K562 (cell line): ENCODE measurements around the gene IRF6. TPM values are rescaled to one million over a fixed set of nuclear protein-coding genes. Genes with fewer than 3 reads are reported as not detected.
A peak's percentile ranks its signal among the peaks of the same experiment; 100 is the strongest.

Source experiments
- ATAC-seq: fragments of 200-7000 bp; cut with Tn5 transposase; 3 replicates; pipeline ENCODE4 v1.9.1; 2020; ENCODE audit warnings: moderate library complexity
- BruUV-seq: library from RNA; stranded (reverse); fragments of 400-500 nt; replicated peaks from 2 replicates; lab custom pipeline; 2021; lab: Mats Ljungman, UMichigan
- CTCF ChIA-PET: fragments of 300-600 bp; formaldehyde crosslinking; extraction: SDS; loops from one replicate; lab custom pipeline; 2021; ENCODE audit warnings: low intra/inter-chr PET ratio; lab: Yijun Ruan, JAX
- POLR2A ChIA-PET: fragments of 300-600, 350-650 bp; sonication (Branson Sonifier 250); formaldehyde crosslinking; extraction: SDS; loops from one replicate; lab custom pipeline; 2021; ENCODE audit warnings: antibody characterized with exemption, inconsistent platforms; lab: Yijun Ruan, JAX
- DNase-seq, 4 experiments: peaks; one replicate each; pipeline versions ENCODE4 v3.0.0 to v3.0.0-alpha.2; 2011 to 2018; ENCODE audit warnings: low spot score in 3 of 4, mixed read lengths in 3 of 4; ENCODE audit errors: extremely low read depth in 1 of 4
- FAIRE-seq: peaks from 2 replicates; lab custom pipeline; 2011; peaks lifted over from hg19 to GRCh38; lab: Jason Lieb, UNC
- H2AFZ ChIP-seq: 2 replicates; pipeline ENCODE4 v1.6.0; 2011; ENCODE audit warnings: low read depth, low read length, control low read depth, inconsistent platforms
- H3K27ac ChIP-seq: fragments of 200-600 bp; 3 replicates; pipeline ENCODE4 v1.8.0; 2011; ENCODE audit warnings: low read depth, mild to moderate bottlenecking, control low read depth, inconsistent platforms, low read length, moderate library complexity, mixed read lengths; ENCODE audit errors: extremely low read depth
- H3K27me3 ChIP-seq, 2 experiments: fragments of 300-600 bp in 1 of 2; 2 replicates in 1 of 2; 3 replicates in 1 of 2; pipeline versions ENCODE4 v1.6.0 to v1.8.0; 2011; ENCODE audit warnings: inconsistent platforms in 2 of 2, low read length in 2 of 2, mild to moderate bottlenecking in 1 of 2, mixed read lengths in 1 of 2, moderate library complexity in 1 of 2; ENCODE audit not compliant: control insufficient read depth in 2 of 2, insufficient read depth in 2 of 2
- H3K36me3 ChIP-seq: fragments of 300-600 bp; 3 replicates; pipeline ENCODE4 v1.8.0; 2011; ENCODE audit warnings: mild to moderate bottlenecking, low read length, inconsistent platforms; ENCODE audit not compliant: control insufficient read depth, insufficient read depth
- H3K4me1 ChIP-seq, 2 experiments: fragments of 200-600 bp in 1 of 2; replicated peaks in 1 of 2; 2 replicates in 1 of 2; 3 replicates in 1 of 2; pipeline versions ENCODE4 v1.5.1 to v1.8.0; 2011; ENCODE audit warnings: inconsistent platforms in 2 of 2, low read length in 2 of 2, mild to moderate bottlenecking in 1 of 2, mixed read lengths in 1 of 2, moderate library complexity in 1 of 2; ENCODE audit not compliant: control insufficient read depth in 2 of 2, insufficient read depth in 2 of 2
- H3K4me2 ChIP-seq: 2 replicates; pipeline ENCODE4 v1.6.1; 2011; ENCODE audit warnings: low read length, control low read depth, inconsistent platforms, mixed read lengths; ENCODE audit not compliant: insufficient read depth
- H3K4me3 ChIP-seq: fragments of 200-600 bp; sonication (generic), shearing (Covaris generic); 2 replicates; pipeline ENCODE4 v1.5.1; 2016; ENCODE audit warnings: control low read depth, inconsistent platforms
- H3K79me2 ChIP-seq: fragments of 200-600 bp; 3 replicates; pipeline ENCODE4 v1.8.0; 2011; ENCODE audit warnings: low read length, inconsistent platforms; ENCODE audit not compliant: control insufficient read depth, insufficient read depth
- H3K9ac ChIP-seq, 2 experiments: 2 replicates each; pipeline versions ENCODE4 v1.6.0 to v1.6.1; 2011; ENCODE audit warnings: low read depth in 2 of 2, low read length in 2 of 2, control low read depth in 1 of 2, inconsistent platforms in 1 of 2, mild to moderate bottlenecking in 1 of 2, mixed read lengths in 1 of 2; ENCODE audit not compliant: insufficient read depth in 1 of 2
- H3K9me1 ChIP-seq: one replicate; pipeline ENCODE4 v1.6.0; 2011; ENCODE audit warnings: inconsistent platforms, mild to moderate bottlenecking, low read length, moderate library complexity; ENCODE audit not compliant: control insufficient read depth, insufficient read depth
- H3K9me3 ChIP-seq: replicated peaks from 2 replicates; pipeline ENCODE4 v1.5.1; 2011; ENCODE audit warnings: low read depth, low read length, inconsistent platforms; ENCODE audit not compliant: control insufficient read depth, insufficient read depth
- H4K20me1 ChIP-seq: replicated peaks from 2 replicates; pipeline ENCODE4 v1.6.1; 2011; ENCODE audit warnings: low read length, inconsistent platforms, mixed read lengths; ENCODE audit not compliant: control insufficient read depth, insufficient read depth
- ARID2 ChIP-seq: fragments of 450-650 bp; IDR thresholded peaks from 2 replicates; pipeline ENCODE4 v1.6.1; 2017; ENCODE audit warnings: antibody characterized with exemption, mild to moderate bottlenecking
- DACH1 ChIP-seq: fragments of 450-650 bp; IDR thresholded peaks from 2 replicates; pipeline ENCODE4 v1.6.1; 2018; ENCODE audit not compliant: partially characterized antibody
- HLTF ChIP-seq: fragments of 450-650 bp; IDR thresholded peaks from 2 replicates; pipeline ENCODE4 v1.6.1; 2016
- PHB2 ChIP-seq: fragments of 450-650 bp; IDR thresholded peaks from 2 replicates; pipeline ENCODE4 v1.6.1; 2017; ENCODE audit warnings: low read depth
- TFE3 ChIP-seq: fragments of 450-650 bp; formaldehyde crosslinking; IDR thresholded peaks from 2 replicates; pipeline ENCODE4 v1.4.0; 2020; ENCODE audit warnings: mild to moderate bottlenecking, mixed read lengths
- WGBS: fragments of 100-300 bp; shearing (Covaris generic); methylation state at CpG from one replicate; pipeline ENCODE4 v1.1.6; 2016; ENCODE audit warnings: low coverage, mixed read lengths; ENCODE audit not compliant: insufficient coverage; ENCODE audit errors: missing lambda C conversion rate; 5-methylcytosine and 5-hydroxymethylcytosine counted together
- in situ Hi-C: fragments of 300-500 bp; cut with MboI; formaldehyde crosslinking; loops from 4 replicates; pipeline ENCODE4 v1.15.0; 2018; ENCODE audit warnings: inconsistent platforms, mixed read lengths
- intact Hi-C: fragments of 100-400 bp; cut with micrococcal nuclease; formaldehyde crosslinking; loops from 2 replicates; pipeline ENCODE4 v1.14.2; 2022
- polyA plus RNA-seq, 8 experiments: library from polyadenylated mRNA; depleted of rRNA in 4 of 8; stranded (reverse) in 5 of 8; unstranded in 3 of 8; fragments of >200 nt; fragmentation: Nextera tagmentation in 2 of 8; fragmentation: Illumina TruSeq in 1 of 8; extraction: Ambion mirVana in 2 of 8; extraction: Trizol in 1 of 8; gene quantifications; 2 replicates each; pipeline versions ENCODE4 v1.2.1 to v1.2.3, GENCODE V29; 2011 to 2014; ENCODE audit warnings: inconsistent platforms in 1 of 8, missing spikeins in 1 of 8
- total RNA-seq, 7 experiments: library from RNA; depleted of rRNA in 6 of 7; stranded (reverse); fragments of >200 nt in 6 of 7; fragmentation: Illumina TruSeq in 2 of 7; extraction: Trizol in 2 of 7; gene quantifications; 2 replicates each; pipeline versions ENCODE4 v1.2.1 to v1.2.3, GENCODE V29; 2011 to 2021; ENCODE audit warnings: low replicate concordance in 1 of 7

IRF6 gene
- total and polyA plus RNA-seq, 9 of the 15 experiments (the other 6 are each of a cell fraction or from before 2014, with no cell fraction given) = 0.03 to 0.65 (median 0.17) TPM

GRCh38 chr1:209829716-209830115 is 23.8 kb upstream of the IRF6 start:
- DNase-seq = no peak
- peaks cover 2% of the 10 kb centered on the region for H3K9me1 ChIP-seq
- H3K9ac ChIP-seq = no peak overlapping the region
- H3K27me3 ChIP-seq = no peaks in the 10 kb centered on the region
- no peak overlapping the region for H3K4me2 ChIP-seq
- H4K20me1 ChIP-seq = no peaks in the 10 kb centered on the region
- H3K9me3 ChIP-seq = no peaks in the 10 kb centered on the region
- TF ChIP-seq PHB2 = no peak
- no peak for TF ChIP-seq HLTF
- TF ChIP-seq TFE3 (CRISPR knock-in tag) = peak; percentile 82
- TF ChIP-seq DACH1 = no peak
- no peak for TF ChIP-seq ARID2
- TF ChIP-seq, all 486 proteins: peak for 1
- in situ Hi-C loops = no loop called here
- Histone ChIP-seq H3K79me2 (peaks cover 28% of the 10 kb centered on the region), H3K27ac (no peak overlapping the region), H2AFZ (no peak overlapping the region), H3K4me3 (no peak overlapping the region), H3K36me3 (peaks cover 49% of the 10 kb centered on the region), H3K4me1 (peaks cover 3 to 17% of the 10 kb centered on the region in 2 experiments; a peak in 4 of 5 replicates)
- FAIRE-seq (no peak), ATAC-seq (no peak)
- BruUV-seq = no TSS peak
- intact Hi-C loops = no loop called here
- 93% methylated on average over 2 of the region's 2 CpGs for WGBS
- CTCF ChIA-PET = no interaction called here
- POLR2A ChIA-PET = no interaction called here
